ENCODE results near the gene HKDC1.
"Not testable (repeated sequence)": the region's sequence is repeated elsewhere in the genome, so short reads cannot be mapped to it uniquely, and the experiment has no call there.

Gene HKDC1, protein sequence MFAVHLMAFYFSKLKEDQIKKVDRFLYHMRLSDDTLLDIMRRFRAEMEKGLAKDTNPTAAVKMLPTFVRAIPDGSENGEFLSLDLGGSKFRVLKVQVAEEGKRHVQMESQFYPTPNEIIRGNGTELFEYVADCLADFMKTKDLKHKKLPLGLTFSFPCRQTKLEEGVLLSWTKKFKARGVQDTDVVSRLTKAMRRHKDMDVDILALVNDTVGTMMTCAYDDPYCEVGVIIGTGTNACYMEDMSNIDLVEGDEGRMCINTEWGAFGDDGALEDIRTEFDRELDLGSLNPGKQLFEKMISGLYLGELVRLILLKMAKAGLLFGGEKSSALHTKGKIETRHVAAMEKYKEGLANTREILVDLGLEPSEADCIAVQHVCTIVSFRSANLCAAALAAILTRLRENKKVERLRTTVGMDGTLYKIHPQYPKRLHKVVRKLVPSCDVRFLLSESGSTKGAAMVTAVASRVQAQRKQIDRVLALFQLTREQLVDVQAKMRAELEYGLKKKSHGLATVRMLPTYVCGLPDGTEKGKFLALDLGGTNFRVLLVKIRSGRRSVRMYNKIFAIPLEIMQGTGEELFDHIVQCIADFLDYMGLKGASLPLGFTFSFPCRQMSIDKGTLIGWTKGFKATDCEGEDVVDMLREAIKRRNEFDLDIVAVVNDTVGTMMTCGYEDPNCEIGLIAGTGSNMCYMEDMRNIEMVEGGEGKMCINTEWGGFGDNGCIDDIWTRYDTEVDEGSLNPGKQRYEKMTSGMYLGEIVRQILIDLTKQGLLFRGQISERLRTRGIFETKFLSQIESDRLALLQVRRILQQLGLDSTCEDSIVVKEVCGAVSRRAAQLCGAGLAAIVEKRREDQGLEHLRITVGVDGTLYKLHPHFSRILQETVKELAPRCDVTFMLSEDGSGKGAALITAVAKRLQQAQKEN

DNA sequence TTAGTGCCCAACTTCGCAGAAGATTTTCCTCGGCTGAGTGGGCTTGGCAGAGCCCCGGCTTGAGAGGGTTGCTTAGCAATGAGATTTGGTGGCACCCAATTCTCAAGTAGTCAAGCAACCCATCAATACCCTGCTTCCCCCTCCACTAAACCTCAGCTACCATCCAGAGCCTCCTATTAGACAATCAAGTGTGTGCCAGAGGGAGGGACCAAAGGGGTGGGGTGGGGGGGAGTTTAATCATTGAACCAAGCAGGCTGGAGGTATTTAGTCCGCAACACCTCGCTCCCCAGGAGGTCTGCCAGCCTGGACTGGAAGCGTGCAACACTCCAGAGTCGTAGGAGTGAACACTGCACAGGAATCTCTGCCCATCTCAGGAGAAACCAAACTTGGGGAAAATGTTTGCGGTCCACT lies at the start of gene HKDC1:
TSS of gene HKDC1 (plus strand) at position 292 of the 411 bp plus-strand sequence. CDS start at position 396, 104 bp downstream.
- TF ChIP-seq, protein P1, sequence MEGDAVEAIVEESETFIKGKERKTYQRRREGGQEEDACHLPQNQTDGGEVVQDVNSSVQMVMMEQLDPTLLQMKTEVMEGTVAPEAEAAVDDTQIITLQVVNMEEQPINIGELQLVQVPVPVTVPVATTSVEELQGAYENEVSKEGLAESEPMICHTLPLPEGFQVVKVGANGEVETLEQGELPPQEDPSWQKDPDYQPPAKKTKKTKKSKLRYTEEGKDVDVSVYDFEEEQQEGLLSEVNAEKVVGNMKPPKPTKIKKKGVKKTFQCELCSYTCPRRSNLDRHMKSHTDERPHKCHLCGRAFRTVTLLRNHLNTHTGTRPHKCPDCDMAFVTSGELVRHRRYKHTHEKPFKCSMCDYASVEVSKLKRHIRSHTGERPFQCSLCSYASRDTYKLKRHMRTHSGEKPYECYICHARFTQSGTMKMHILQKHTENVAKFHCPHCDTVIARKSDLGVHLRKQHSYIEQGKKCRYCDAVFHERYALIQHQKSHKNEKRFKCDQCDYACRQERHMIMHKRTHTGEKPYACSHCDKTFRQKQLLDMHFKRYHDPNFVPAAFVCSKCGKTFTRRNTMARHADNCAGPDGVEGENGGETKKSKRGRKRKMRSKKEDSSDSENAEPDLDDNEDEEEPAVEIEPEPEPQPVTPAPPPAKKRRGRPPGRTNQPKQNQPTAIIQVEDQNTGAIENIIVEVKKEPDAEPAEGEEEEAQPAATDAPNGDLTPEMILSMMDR (IDR thresholded peaks at IDR 0.05; ENCODE audit: low read depth, low read length, missing control alignments): no peak
- no peak for DNase-seq (ENCODE audit: low read depth)
- in situ Hi-C loops (cut with HindIII; ENCODE audit: low sequenced_read_pairs): no loop called here
- H3K4me3 ChIP-seq (ENCODE audit: low read depth, low read length): no peak within 1 kb of the TSS

DNA sequence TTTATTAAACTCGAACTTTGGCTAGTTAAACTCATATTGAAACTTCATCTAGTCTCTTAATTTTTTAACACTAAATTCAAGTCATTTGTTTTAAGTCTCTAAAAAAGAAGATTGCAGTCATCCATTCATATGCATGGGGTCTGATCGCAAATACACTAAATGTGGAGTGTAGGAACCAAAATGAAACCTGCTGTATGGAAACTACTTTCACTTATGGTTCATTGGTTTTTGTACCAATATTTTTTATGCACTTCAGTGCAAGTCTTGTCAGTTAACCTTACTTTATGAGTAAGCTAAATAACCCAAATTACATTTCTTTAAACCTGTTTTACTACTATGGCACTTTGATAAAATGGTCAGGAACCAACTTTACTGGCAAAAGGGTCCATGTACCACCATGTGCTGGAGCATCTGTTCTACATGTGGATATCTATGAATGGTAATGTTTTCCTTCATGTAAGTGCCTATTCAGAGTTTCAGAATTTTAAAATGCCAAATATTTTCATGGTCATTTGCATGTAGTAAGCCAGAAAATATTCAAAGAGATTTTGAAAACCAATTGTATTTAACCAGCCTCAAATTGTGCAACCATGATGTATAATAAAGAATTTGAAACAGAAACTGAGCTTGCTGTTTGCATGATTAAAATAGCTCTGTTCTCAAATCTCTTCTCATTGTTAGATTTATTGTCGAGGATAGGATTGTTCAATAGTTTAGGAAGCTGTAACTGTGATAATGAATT lies 47.7 kb upstream of the HKDC1 start:
- in situ Hi-C loops (cut with HindIII; ENCODE audit: low sequenced_read_pairs): no loop called here
- H3K4me3 ChIP-seq (ENCODE audit: low read depth, low read length): no peak overlapping the region
- TF ChIP-seq, protein P1 (IDR thresholded peaks at IDR 0.05; ENCODE audit: low read depth, low read length, missing control alignments): no peak
- DNase-seq (ENCODE audit: low read depth): no peak

DNA sequence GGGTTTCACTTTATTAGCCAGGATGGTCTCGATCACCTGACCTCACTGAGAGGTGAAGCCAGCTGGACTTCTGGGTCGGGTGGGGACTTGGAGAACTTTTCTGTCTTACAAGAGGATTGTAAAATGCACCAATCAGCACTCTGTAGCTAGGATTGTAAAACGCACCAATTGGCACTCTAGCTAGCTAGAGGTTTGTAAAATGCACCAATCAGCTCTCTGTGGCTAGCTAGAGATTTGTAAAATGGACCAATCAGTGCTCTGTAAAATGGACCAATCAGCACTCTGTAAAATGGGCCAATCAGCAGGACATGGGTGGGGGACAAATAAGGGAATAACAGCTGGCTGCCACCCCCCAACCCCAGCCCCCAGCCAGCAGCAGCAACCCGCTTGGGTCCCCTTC lies 44.8 kb upstream of the HKDC1 start:
- in situ Hi-C loops (cut with HindIII; ENCODE audit: low sequenced_read_pairs); H3K4me3 ChIP-seq (ENCODE audit: low read depth, low read length); DNase-seq (ENCODE audit: low read depth): not testable (repeated sequence)

DNA sequence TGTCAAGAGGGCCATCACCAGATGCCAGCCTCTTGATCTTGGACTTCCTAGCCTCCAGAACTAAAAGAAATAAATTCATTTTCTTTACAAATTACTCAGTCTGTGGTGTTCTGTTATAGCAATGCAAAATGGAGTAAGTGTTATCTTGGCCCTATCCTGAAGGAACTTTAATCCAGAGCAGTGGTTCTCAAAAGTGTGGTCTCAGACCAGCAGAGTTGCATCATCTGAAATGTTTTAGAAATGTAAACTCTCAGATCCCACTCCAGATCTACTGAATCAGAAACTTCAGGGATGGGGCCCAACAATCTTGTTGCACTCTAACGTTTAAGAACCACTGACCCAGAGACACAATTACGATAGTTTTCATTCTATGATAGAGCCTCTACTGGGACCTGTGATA lies 43.3 kb upstream of the HKDC1 start:
- TF ChIP-seq, protein P1 (IDR thresholded peaks at IDR 0.05; ENCODE audit: low read depth, low read length, missing control alignments): no peak
- no peak for DNase-seq (ENCODE audit: low read depth)
- in situ Hi-C loops (cut with HindIII; ENCODE audit: low sequenced_read_pairs): no loop called here
- no peak overlapping the region for H3K4me3 ChIP-seq (ENCODE audit: low read depth, low read length)

DNA sequence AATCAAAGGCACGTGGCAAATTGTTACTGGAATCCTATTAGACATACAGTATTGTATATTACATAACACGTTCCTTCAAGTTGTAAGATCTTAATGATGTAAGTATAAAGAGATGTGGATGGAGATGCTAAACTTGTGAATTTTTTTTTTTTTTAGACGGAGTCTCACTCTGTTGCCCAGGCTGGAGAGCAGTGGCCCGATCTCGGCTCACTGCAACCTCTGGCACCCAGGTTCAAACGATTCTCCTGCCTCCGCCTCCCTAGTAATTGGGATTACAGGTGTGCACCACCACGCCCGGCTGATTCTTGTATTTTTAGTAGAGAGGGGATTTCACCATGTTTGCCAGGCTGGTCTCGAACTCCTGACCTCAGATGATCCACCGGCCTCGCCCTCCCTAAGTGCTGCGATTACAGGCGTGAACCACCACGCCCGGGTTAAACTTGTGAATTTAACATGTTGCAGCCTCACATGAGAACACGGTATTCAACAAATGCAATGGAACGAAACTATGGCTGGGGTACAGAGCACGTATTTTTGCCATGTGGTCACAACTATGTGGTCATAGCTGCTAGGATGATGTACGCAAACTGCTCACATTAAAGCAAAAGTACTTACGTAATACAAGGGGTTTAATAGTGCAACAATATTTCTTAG lies 40.9 kb upstream of the HKDC1 start:
- no peak for DNase-seq (ENCODE audit: low read depth)
- TF ChIP-seq, protein P1 (IDR thresholded peaks at IDR 0.05; ENCODE audit: low read depth, low read length, missing control alignments): no peak
- H3K4me3 ChIP-seq (ENCODE audit: low read depth, low read length): peak overlapping the region; percentile 98
- in situ Hi-C loops (cut with HindIII; ENCODE audit: low sequenced_read_pairs): no loop called here

DNA sequence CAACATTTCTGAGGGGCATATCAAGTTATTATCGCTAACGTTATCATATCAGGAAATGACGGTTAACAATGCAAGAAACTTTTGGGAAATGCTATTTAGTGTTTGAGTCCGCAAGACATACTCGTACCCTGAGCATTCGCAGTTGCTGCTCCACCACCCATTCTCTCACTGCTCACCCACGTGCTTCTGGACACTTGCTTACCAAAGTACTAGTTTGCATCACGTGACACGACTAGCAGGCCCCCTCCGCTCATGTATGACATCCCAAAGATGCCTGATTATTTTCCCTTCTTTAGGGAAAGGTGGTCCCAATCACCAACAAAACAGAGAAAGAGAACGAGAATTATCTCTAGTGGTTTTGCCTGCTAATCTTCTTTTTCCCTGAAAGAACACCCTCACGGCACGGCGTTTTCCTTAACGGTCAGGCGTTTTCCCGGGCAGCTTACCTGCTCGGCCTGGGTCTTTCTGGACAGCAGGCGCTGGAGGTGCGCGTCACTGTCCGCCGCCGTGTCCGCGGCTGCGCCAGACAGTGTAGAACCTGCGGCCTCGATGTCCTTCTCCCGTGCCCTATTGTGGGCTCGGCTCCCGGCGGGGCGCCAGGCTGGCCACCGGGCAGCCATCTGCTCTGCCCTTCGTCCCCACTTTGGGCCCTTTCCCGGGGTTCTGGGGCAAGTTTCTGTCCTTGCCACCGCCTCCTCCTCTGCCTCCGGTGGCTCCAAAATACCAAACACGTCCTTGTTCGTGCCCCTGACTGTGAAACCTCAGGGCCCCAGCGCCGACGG lies 40.2 kb upstream of the HKDC1 start, which contains the start of gene SUPV3L1:
TSS of gene SUPV3L1 (plus strand) at position 492 of the 782 bp plus-strand sequence. CDS start at position 550, 58 bp downstream.
- peak within 1 kb of the TSS; percentile 98 for H3K4me3 ChIP-seq (ENCODE audit: low read depth, low read length)
- TF ChIP-seq, protein P1 (IDR thresholded peaks at IDR 0.05; ENCODE audit: low read depth, low read length, missing control alignments): no peak
- in situ Hi-C loops (cut with HindIII; ENCODE audit: low sequenced_read_pairs): no loop called here
- DNase-seq (ENCODE audit: low read depth): peak; percentile 93
